GM12878 (cell line): ENCODE measurements around the gene MAGI2. TPM values are rescaled to one million over a fixed set of nuclear protein-coding genes. Genes with fewer than 3 reads are reported as not detected.

Experiments
- ATAC-seq: fragments of 200-7000 bp; cut with Tn5 transposase; 3 replicates; pipeline ENCODE4 v1.9.1; 2020; ENCODE audit warnings: mild to moderate bottlenecking, moderate library complexity
- BruUV-seq: library from RNA; stranded (reverse); fragments of 400-500 nt; replicated peaks from 2 replicates; lab custom pipeline; 2021; lab: Mats Ljungman, UMichigan
- CTCF ChIA-PET: fragments of 300-600 bp; sonication (Branson Sonifier 250); formaldehyde crosslinking; extraction: SDS; loops from one replicate; lab custom pipeline; 2021; ENCODE audit warnings: inconsistent platforms; lab: Yijun Ruan, JAX
- POLR2A ChIA-PET: fragments of 350-600 bp; formaldehyde crosslinking; extraction: SDS; loops from one replicate; lab custom pipeline; 2021; ENCODE audit warnings: inconsistent platforms; lab: Charles Lee
- RAD21 ChIA-PET: fragments of 300-600 bp; sonication (Branson Sonifier 250); formaldehyde crosslinking; loops from one replicate; lab custom pipeline; 2023; ENCODE audit warnings: antibody characterized with exemption; ENCODE audit not compliant: unreplicated experiment; lab: Charles Lee
- SMC1A ChIA-PET: fragments of 300-600 bp; sonication (Branson Sonifier 250); formaldehyde crosslinking; loops from one replicate; lab custom pipeline; 2023; ENCODE audit not compliant: unreplicated experiment, uncharacterized antibody; lab: Charles Lee
- DNase-seq: peaks from one replicate; pipeline ENCODE4 v3.0.0-alpha.2; 2011; ENCODE audit warnings: low read depth, low spot score
- FAIRE-seq: peaks from 3 replicates; lab custom pipeline; 2011; peaks lifted over from hg19 to GRCh38; lab: Jason Lieb, UNC
- H2AFZ ChIP-seq: 2 replicates; pipeline ENCODE4 v1.6.0; 2011; ENCODE audit warnings: low read depth, low read length, control low read depth; ENCODE audit not compliant: control insufficient read depth
- H3K27ac ChIP-seq: 2 replicates; pipeline ENCODE4 v1.5.1; 2011; ENCODE audit warnings: control low read depth; ENCODE audit not compliant: control insufficient read depth, insufficient read depth
- H3K27me3 ChIP-seq, 2 experiments: replicated peaks in 1 of 2; 2 replicates each; pipeline versions ENCODE4 v1.6.0 to v1.6.1; 2011; ENCODE audit warnings: low read length in 1 of 2; ENCODE audit not compliant: control insufficient read depth in 2 of 2, insufficient read depth in 2 of 2
- H3K36me3 ChIP-seq, 2 experiments: 2 replicates each; pipeline ENCODE4 v1.5.1; 2011; ENCODE audit warnings: low read length in 1 of 2; ENCODE audit not compliant: control insufficient read depth in 2 of 2, insufficient read depth in 2 of 2
- H3K4me1 ChIP-seq: 2 replicates; pipeline ENCODE4 v1.6.1; 2011; ENCODE audit warnings: mild to moderate bottlenecking, low read length, moderate library complexity, mixed read lengths; ENCODE audit not compliant: control insufficient read depth, insufficient read depth
- H3K4me2 ChIP-seq: 2 replicates; pipeline ENCODE4 v1.6.0; 2011; ENCODE audit warnings: control low read depth; ENCODE audit not compliant: control insufficient read depth, insufficient read depth
- H3K4me3 ChIP-seq: fragments of 200-600 bp; sonication (generic); 2 replicates; pipeline ENCODE4 v1.5.1; 2016
- H3K79me2 ChIP-seq: 2 replicates; pipeline ENCODE4 v1.6.0; 2011; ENCODE audit warnings: low read length; ENCODE audit not compliant: control insufficient read depth, insufficient read depth
- H3K9ac ChIP-seq: 2 replicates; pipeline ENCODE4 v1.8.0; 2011; ENCODE audit warnings: low read length, control low read depth, mixed read lengths; ENCODE audit not compliant: control insufficient read depth, insufficient read depth
- H3K9me3 ChIP-seq: replicated peaks from 3 replicates; pipeline ENCODE4 v1.5.1; 2011; ENCODE audit warnings: mild to moderate bottlenecking, low read length; ENCODE audit not compliant: control insufficient read depth, insufficient read depth
- H4K20me1 ChIP-seq: 2 replicates; pipeline ENCODE4 v1.6.0; 2011; ENCODE audit not compliant: control insufficient read depth, insufficient read depth
- BCL11A ChIP-seq: IDR thresholded peaks from 2 replicates; pipeline ENCODE4 v1.6.1; 2011; ENCODE audit warnings: low read depth, low read length
- CTCF ChIP-seq, 3 experiments: IDR thresholded peaks in 2 of 3; conservative IDR thresholded peaks in 1 of 3; 2 replicates each; pipeline ENCODE4 v1.5.1; 2011; ENCODE audit warnings: low read depth in 3 of 3, low read length in 3 of 3, mild to moderate bottlenecking in 3 of 3, control low read depth in 2 of 3, moderate library complexity in 2 of 3, inconsistent platforms in 1 of 3, mixed read lengths in 1 of 3; ENCODE audit not compliant: control insufficient read depth in 2 of 3, insufficient read depth in 1 of 3; ENCODE audit errors: extremely low read depth in 1 of 3
- DPF2 ChIP-seq: fragments of 450-650 bp; IDR thresholded peaks from 2 replicates; pipeline ENCODE4 v1.6.1; 2017; ENCODE audit warnings: mild to moderate bottlenecking
- MLLT1 ChIP-seq: fragments of 450-650 bp; IDR thresholded peaks from 2 replicates; pipeline ENCODE4 v1.6.1; 2016; ENCODE audit warnings: mild to moderate bottlenecking
- NFIC ChIP-seq: IDR thresholded peaks from 2 replicates; pipeline ENCODE4 v1.6.1; 2012; ENCODE audit warnings: low read depth, mild to moderate bottlenecking, inconsistent platforms, low read length, moderate library complexity
- NR2F1 ChIP-seq: fragments of 450-650 bp; conservative IDR thresholded peaks from 2 replicates; pipeline ENCODE4 v1.6.1; 2017; ENCODE audit warnings: mild to moderate bottlenecking
- NRF1 ChIP-seq: conservative IDR thresholded peaks from 2 replicates; pipeline ENCODE4 v1.6.1; 2011; ENCODE audit warnings: mild to moderate bottlenecking, low read depth, low read length, improper control_type of control experiment
- PRDM15 ChIP-seq: fragments of 450-650 bp; formaldehyde crosslinking; IDR thresholded peaks from 2 replicates; pipeline ENCODE4 v1.4.0; 2020; ENCODE audit warnings: mild to moderate bottlenecking, moderate library complexity
- REST ChIP-seq: IDR thresholded peaks from 2 replicates; pipeline ENCODE4 v1.6.1; 2012; ENCODE audit warnings: mild to moderate bottlenecking, low read depth, low read length
- SMAD1 ChIP-seq: fragments of 450-650 bp; IDR thresholded peaks from 2 replicates; pipeline ENCODE4 v1.6.1; 2018; ENCODE audit warnings: mild to moderate bottlenecking, low read depth; ENCODE audit not compliant: partially characterized antibody
- SREBF1 ChIP-seq: IDR thresholded peaks from 2 replicates; pipeline ENCODE4 v1.6.1; 2012; ENCODE audit warnings: mild to moderate bottlenecking, low read length
- SUPT20H ChIP-seq: IDR thresholded peaks from 2 replicates; pipeline ENCODE4 v1.6.1; 2011; ENCODE audit warnings: low read depth, mild to moderate bottlenecking, low read length, moderate library complexity, borderline replicate concordance; ENCODE audit not compliant: control insufficient read depth
- WRNIP1 ChIP-seq: IDR thresholded peaks from 2 replicates; pipeline ENCODE4 v1.6.1; 2011; ENCODE audit warnings: low read depth, low read length, improper control_type of control experiment, borderline replicate concordance
- ZNF24 ChIP-seq: fragments of 450-650 bp; IDR thresholded peaks from 2 replicates; pipeline ENCODE4 v1.6.1; 2017; ENCODE audit warnings: antibody characterized with exemption, mild to moderate bottlenecking
- ZNF274 ChIP-seq: IDR thresholded peaks from one replicate; pipeline ENCODE4 v1.8.0; 2011; ENCODE audit not compliant: insufficient read length, insufficient read depth
- WGBS: methylation state at CpG from one replicate; pipeline ENCODE4 v1.1.6; 2016; ENCODE audit warnings: low lambda C conversion rate; ENCODE audit not compliant: insufficient replicate concordance, insufficient coverage; ENCODE audit errors: missing lambda C conversion rate; 5-methylcytosine and 5-hydroxymethylcytosine counted together
- in situ Hi-C: fragments of 300-500 bp; cut with MboI; formaldehyde crosslinking; loops from 9 replicates; pipeline ENCODE4 v1.14.3; 2018; ENCODE audit warnings: mixed read lengths
- intact Hi-C: fragments of 100-400 bp; cut with micrococcal nuclease; formaldehyde crosslinking; loops from one replicate; pipeline ENCODE4 v1.14.2; 2022; ENCODE audit not compliant: unreplicated experiment
- polyA plus RNA-seq, 11 experiments: library from polyadenylated mRNA; depleted of rRNA in 4 of 11; unstranded in 6 of 11; stranded (reverse) in 5 of 11; fragments of >200 nt; fragmentation: Nextera tagmentation in 4 of 11; fragmentation: Illumina TruSeq in 1 of 11; extraction: Ambion mirVana in 4 of 11; extraction: Trizol in 1 of 11; gene quantifications; 1 replicate in 1 of 11; 2 replicates in 10 of 11; pipeline versions ENCODE4 v1.2.1 to v1.2.3, GENCODE V29; 2011 to 2016; ENCODE audit warnings: inconsistent platforms in 2 of 11, missing spikeins in 2 of 11, low read depth in 1 of 11
- total RNA-seq, 4 experiments: library from RNA; depleted of rRNA in 3 of 4; stranded (reverse); fragments of >200 nt in 3 of 4; fragmentation: Illumina TruSeq in 1 of 4; extraction: Trizol in 1 of 4; gene quantifications; 2 replicates each; pipeline versions ENCODE4 v1.2.1 to v1.2.3, GENCODE V29; 2013 to 2021

Gene MAGI2
- total and polyA plus RNA-seq, 10 of the 15 experiments (the other 5 are each of a cell fraction or from before 2014, with no cell fraction given) = 0.01 to 0.31 (median 0.05) TPM; not detected in 2

GRCh38 chr7:78173666-78174065 is 1279.8 kb downstream of the MAGI2 start:
- Histone ChIP-seq H3K27ac (no peak overlapping the region), H2AFZ (no peak overlapping the region), H3K9ac (no peak overlapping the region), H3K9me3 (no peaks in the 10 kb centered on the region), H3K36me3 (no peaks in the 10 kb centered on the region), H4K20me1 (no peaks in the 10 kb centered on the region), H3K4me2 (no peak overlapping the region), H3K4me1 (no peaks in the 10 kb centered on the region), H3K4me3 (no peak overlapping the region), H3K79me2 (no peaks in the 10 kb centered on the region), H3K27me3 (peaks cover 0 to 8% of the 10 kb centered on the region in 2 experiments; a peak in 2 of 4 replicates)
- no TSS peak for BruUV-seq
- DNase-seq (no peak), FAIRE-seq (no peak), ATAC-seq (no peak)
- WGBS = 2% methylated on average over 5 of the region's 5 CpGs
- RAD21 ChIA-PET = no interaction called here
- CTCF ChIA-PET = no interaction called here
- intact Hi-C loops = no loop called here
- in situ Hi-C loops = no loop called here
- SMC1A ChIA-PET = no interaction called here
- POLR2A ChIA-PET = no interaction called here
- no peak for TF ChIP-seq ZNF274
- TF ChIP-seq WRNIP1 = no peak
- TF ChIP-seq ZNF24 = no peak
- TF ChIP-seq NRF1 = no peak
- TF ChIP-seq SMAD1 = no peak
- TF ChIP-seq SREBF1 = no peak
- TF ChIP-seq BCL11A = no peak
- no peak for TF ChIP-seq MLLT1
- no peak for TF ChIP-seq SUPT20H
- no peak for TF ChIP-seq PRDM15 (CRISPR knock-in tag)
- TF ChIP-seq REST = no peak
- no peak for TF ChIP-seq DPF2
- no peak for TF ChIP-seq NR2F1
- no peak for TF ChIP-seq NFIC
- TF ChIP-seq CTCF (IDR thresholded peaks at IDR 0.05 in 2 of 3, conservative IDR thresholded peaks at IDR 0.05 in 1 of 3; ENCODE audit: control insufficient read depth in 2 of 3, extremely low read depth in 1 of 3, insufficient read depth in 1 of 3, low read depth in 3 of 3, low read length in 3 of 3) = no peak
